K562 (cell line): Measurements from ENCODE around the gene ZC3H7B. TPM values are rescaled to one million over a fixed set of nuclear protein-coding genes. Genes with fewer than 3 reads are reported as not detected.

ENCODE experiments used
- ARHGAP35 ChIP-seq: fragments of 450-650 bp; IDR thresholded peaks from 2 replicates; pipeline ENCODE4 v1.6.1; 2018; ENCODE audit not compliant: partially characterized antibody
- ARID2 ChIP-seq: fragments of 450-650 bp; IDR thresholded peaks from 2 replicates; pipeline ENCODE4 v1.6.1; 2017; ENCODE audit warnings: antibody characterized with exemption, mild to moderate bottlenecking
- CAMTA2 ChIP-seq: fragments of 250-450 bp; sonication (Bioruptor Pico); conservative IDR thresholded peaks from 2 replicates; pipeline ENCODE4 v1.5.1; 2022
- CEBPB ChIP-seq: fragments of 450-650 bp; IDR thresholded peaks from 2 replicates; pipeline ENCODE4 v1.6.1; 2016; ENCODE audit warnings: missing genetic modification characterization, missing compliant biosample characterization
- CHCHD3 ChIP-seq: fragments of 250-450 bp; sonication (Bioruptor Pico); IDR thresholded peaks from 2 replicates; pipeline ENCODE4 v2.1.2; 2022; ENCODE audit warnings: mild to moderate bottlenecking
- ETV1 ChIP-seq: fragments of 450-650 bp; conservative IDR thresholded peaks from 2 replicates; pipeline ENCODE4 v1.6.1; 2016; ENCODE audit warnings: missing genetic modification characterization, control low read depth, low read depth, missing compliant biosample characterization
- GABPB1 ChIP-seq: sonication (generic); formaldehyde crosslinking; IDR thresholded peaks from 2 replicates; pipeline ENCODE4 v1.8.0; 2022; ENCODE audit warnings: mild to moderate bottlenecking, missing genetic modification reagents
- JUND ChIP-seq, 2 experiments: IDR thresholded peaks; 2 replicates in 1 of 2; 3 replicates in 1 of 2; pipeline ENCODE4 v1.6.1; 2011; ENCODE audit warnings: borderline replicate concordance in 2 of 2, low read depth in 2 of 2, low read length in 2 of 2, improper control_type of control experiment in 1 of 2, missing biosample characterization in 1 of 2, missing genetic modification characterization in 1 of 2, missing genetic modification reagents in 1 of 2
- MECOM ChIP-seq: fragments of 250-450 bp; sonication (Bioruptor Pico); IDR thresholded peaks from 2 replicates; pipeline ENCODE4 v1.8.0; 2022; ENCODE audit warnings: inconsistent platforms
- MYBL2 ChIP-seq, 2 experiments: fragments of 450-650 bp in 1 of 2; sonication (generic) in 1 of 2; formaldehyde crosslinking in 1 of 2; IDR thresholded peaks; 2 replicates each; pipeline versions ENCODE4 v1.6.1 to v1.8.1; 2017 to 2022; ENCODE audit warnings: borderline replicate concordance in 1 of 2, inconsistent platforms in 1 of 2, low read depth in 1 of 2, mild to moderate bottlenecking in 1 of 2, missing genetic modification reagents in 1 of 2, moderate library complexity in 1 of 2
- NFXL1 ChIP-seq: fragments of 450-650 bp; formaldehyde crosslinking; IDR thresholded peaks from 2 replicates; pipeline ENCODE4 v1.4.0; 2021; ENCODE audit warnings: mild to moderate bottlenecking
- NRF1 ChIP-seq, 2 experiments: fragments of 450-650 bp; IDR thresholded peaks in 1 of 2; conservative IDR thresholded peaks in 1 of 2; 2 replicates each; pipeline ENCODE4 v1.6.1; 2014; ENCODE audit warnings: mild to moderate bottlenecking in 2 of 2
- PBX2 ChIP-seq, 2 experiments: IDR thresholded peaks in 1 of 2; conservative IDR thresholded peaks in 1 of 2; 2 replicates each; pipeline ENCODE4 v1.6.1; 2016; ENCODE audit warnings: low read depth in 2 of 2, mild to moderate bottlenecking in 1 of 2, missing compliant biosample characterization in 1 of 2, missing genetic modification characterization in 1 of 2, moderate library complexity in 1 of 2
- SMARCB1 ChIP-seq: IDR thresholded peaks from 2 replicates; pipeline ENCODE4 v1.6.1; 2011; ENCODE audit warnings: improper control_type of control experiment, low read depth; ENCODE audit not compliant: insufficient read length
- STAT5B ChIP-seq: fragments of 250-450 bp; sonication (Bioruptor Pico); IDR thresholded peaks from 2 replicates; pipeline ENCODE4 v1.8.0; 2021; ENCODE audit warnings: mild to moderate bottlenecking, inconsistent platforms
- TAF1 ChIP-seq: IDR thresholded peaks from 2 replicates; pipeline ENCODE4 v1.6.1; 2011; ENCODE audit warnings: mild to moderate bottlenecking, low read length, moderate library complexity; ENCODE audit not compliant: insufficient read depth, control insufficient read depth, severe bottlenecking; ENCODE audit errors: extremely low read depth
- ZNF143 ChIP-seq: sonication (generic); formaldehyde crosslinking; IDR thresholded peaks from 2 replicates; pipeline ENCODE4 v1.9.0; 2022; ENCODE audit warnings: mild to moderate bottlenecking, missing genetic modification reagents
- ZNF707 ChIP-seq: fragments of 250-450 bp; sonication (Bioruptor Pico); conservative IDR thresholded peaks from 2 replicates; pipeline ENCODE4 v1.8.0; 2022; ENCODE audit warnings: inconsistent platforms, mild to moderate bottlenecking, moderate library complexity
- polyA plus RNA-seq, 8 experiments: library from polyadenylated mRNA; depleted of rRNA in 4 of 8; stranded (reverse) in 5 of 8; unstranded in 3 of 8; fragments of >200 nt; fragmentation: Nextera tagmentation in 2 of 8; fragmentation: Illumina TruSeq in 1 of 8; extraction: Ambion mirVana in 2 of 8; extraction: Trizol in 1 of 8; gene quantifications; 2 replicates each; pipeline versions ENCODE4 v1.2.1 to v1.2.3, GENCODE V29; 2011 to 2014; ENCODE audit warnings: inconsistent platforms in 1 of 8, missing spikeins in 1 of 8
- total RNA-seq, 7 experiments: library from RNA; depleted of rRNA in 6 of 7; stranded (reverse); fragments of >200 nt in 6 of 7; fragmentation: Illumina TruSeq in 2 of 7; extraction: Trizol in 2 of 7; gene quantifications; 2 replicates each; pipeline versions ENCODE4 v1.2.1 to v1.2.3, GENCODE V29; 2011 to 2021; ENCODE audit warnings: low replicate concordance in 1 of 7
- TF ChIP-seq, protein P1 (sequence below): sonication (generic); IDR thresholded peaks from 2 replicates; pipeline ENCODE4 v1.6.1; 2016
- TF ChIP-seq, protein P2 (sequence below): fragments of 450-650 bp; formaldehyde crosslinking; IDR thresholded peaks from 2 replicates; pipeline ENCODE4 v1.4.0; 2020; ENCODE audit warnings: mild to moderate bottlenecking, moderate library complexity

ZC3H7B gene
- total and polyA plus RNA-seq, 9 of the 15 experiments (the other 6 are each of a cell fraction or from before 2014, with no cell fraction given) = 0.07 to 49.8 (median 26.8) TPM

GRCh38 chr22:41301085-41302020 is at the start of gene ZC3H7B (continued):
- TF ChIP-seq MECOM (CRISPR knock-in tag) = no peak
- no peak for TF ChIP-seq STAT5B
- no peak for TF ChIP-seq MYBL2 (IDR thresholded peaks at IDR 0.05; ENCODE audit: low read depth)
- no peak for TF ChIP-seq MYBL2 (CRISPR knock-in tag; IDR thresholded peaks at IDR 0.05; ENCODE audit: borderline replicate concordance)
- peak; percentile 36 to 44; a peak in 2 of 4 replicates for TF ChIP-seq NRF1 (conservative IDR thresholded peaks at IDR 0.05 in 1 of 2, IDR thresholded peaks at IDR 0.05 in 1 of 2)
- no peak for TF ChIP-seq PBX2 (CRISPR knock-in tag; IDR thresholded peaks at IDR 0.05; ENCODE audit: low read depth)
- no peak for TF ChIP-seq PBX2 (tag; conservative IDR thresholded peaks at IDR 0.05; ENCODE audit: low read depth)
- no peak for TF ChIP-seq NFXL1
- TF ChIP-seq ETV1 (tag) = no peak
- no peak for TF ChIP-seq CAMTA2 (CRISPR knock-in tag)
- TF ChIP-seq, protein P1, sequence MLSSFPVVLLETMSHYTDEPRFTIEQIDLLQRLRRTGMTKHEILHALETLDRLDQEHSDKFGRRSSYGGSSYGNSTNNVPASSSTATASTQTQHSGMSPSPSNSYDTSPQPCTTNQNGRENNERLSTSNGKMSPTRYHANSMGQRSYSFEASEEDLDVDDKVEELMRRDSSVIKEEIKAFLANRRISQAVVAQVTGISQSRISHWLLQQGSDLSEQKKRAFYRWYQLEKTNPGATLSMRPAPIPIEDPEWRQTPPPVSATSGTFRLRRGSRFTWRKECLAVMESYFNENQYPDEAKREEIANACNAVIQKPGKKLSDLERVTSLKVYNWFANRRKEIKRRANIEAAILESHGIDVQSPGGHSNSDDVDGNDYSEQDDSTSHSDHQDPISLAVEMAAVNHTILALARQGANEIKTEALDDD = no peak
- TF ChIP-seq GABPB1 (CRISPR knock-in tag) = peak; percentile 51; the same call in 1 of the 2 replicates
- TF ChIP-seq, protein P2, sequence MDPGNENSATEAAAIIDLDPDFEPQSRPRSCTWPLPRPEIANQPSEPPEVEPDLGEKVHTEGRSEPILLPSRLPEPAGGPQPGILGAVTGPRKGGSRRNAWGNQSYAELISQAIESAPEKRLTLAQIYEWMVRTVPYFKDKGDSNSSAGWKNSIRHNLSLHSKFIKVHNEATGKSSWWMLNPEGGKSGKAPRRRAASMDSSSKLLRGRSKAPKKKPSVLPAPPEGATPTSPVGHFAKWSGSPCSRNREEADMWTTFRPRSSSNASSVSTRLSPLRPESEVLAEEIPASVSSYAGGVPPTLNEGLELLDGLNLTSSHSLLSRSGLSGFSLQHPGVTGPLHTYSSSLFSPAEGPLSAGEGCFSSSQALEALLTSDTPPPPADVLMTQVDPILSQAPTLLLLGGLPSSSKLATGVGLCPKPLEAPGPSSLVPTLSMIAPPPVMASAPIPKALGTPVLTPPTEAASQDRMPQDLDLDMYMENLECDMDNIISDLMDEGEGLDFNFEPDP = no peak
- no peak for TF ChIP-seq ARID2
- TF ChIP-seq SMARCB1 = peak; percentile 47
- TF ChIP-seq ZNF707 = no peak
- TF ChIP-seq TAF1 = peak; percentile 82
- no peak for TF ChIP-seq CEBPB (tag)
- no peak for TF ChIP-seq CHCHD3 (CRISPR knock-in tag)
- no peak for TF ChIP-seq ZNF143
- no peak for TF ChIP-seq JUND (IDR thresholded peaks at IDR 0.05; ENCODE audit: borderline replicate concordance, low read depth, low read length)
- TF ChIP-seq JUND (tag; IDR thresholded peaks at IDR 0.05; ENCODE audit: borderline replicate concordance, low read depth, low read length) = no peak
- TF ChIP-seq ARHGAP35 = no peak
